HG03045 (cell line): ENCODE measurements around the gene MIAT.
"Not testable (repeated sequence)": the region's sequence is repeated elsewhere in the genome, so short reads cannot be mapped to it uniquely, and the experiment has no call there.

Experiments used
- ATAC-seq: cut with Tn5 transposase; IDR thresholded peaks from one replicate; pipeline ENCODE4 v1.9.1; 2021; ENCODE audit warnings: mild to moderate bottlenecking, moderate library complexity; ENCODE audit not compliant: unreplicated experiment

The MIAT gene

DNA sequence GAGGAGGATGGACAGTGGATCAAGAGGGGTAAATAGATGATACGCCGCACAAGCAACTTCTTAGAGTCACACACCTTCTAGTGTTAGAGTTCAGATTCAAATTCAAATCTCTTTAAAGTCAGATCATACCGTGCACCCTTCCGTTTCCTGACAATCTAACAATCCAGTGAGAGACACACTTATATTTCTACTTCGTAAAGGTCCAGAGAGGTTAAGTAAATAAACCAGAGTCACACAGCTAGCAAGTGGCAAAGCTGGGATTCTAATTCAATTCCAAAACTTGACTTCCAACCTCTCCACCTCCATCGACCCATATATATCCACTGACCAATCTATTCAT is 34.0 kb downstream of the MIAT start:
- ATAC-seq = no peak

- ATAC-seq = no peak
These were observed 34.8 kb downstream of the MIAT start for GRCh38 chr22:26692215-26692614.

DNA sequence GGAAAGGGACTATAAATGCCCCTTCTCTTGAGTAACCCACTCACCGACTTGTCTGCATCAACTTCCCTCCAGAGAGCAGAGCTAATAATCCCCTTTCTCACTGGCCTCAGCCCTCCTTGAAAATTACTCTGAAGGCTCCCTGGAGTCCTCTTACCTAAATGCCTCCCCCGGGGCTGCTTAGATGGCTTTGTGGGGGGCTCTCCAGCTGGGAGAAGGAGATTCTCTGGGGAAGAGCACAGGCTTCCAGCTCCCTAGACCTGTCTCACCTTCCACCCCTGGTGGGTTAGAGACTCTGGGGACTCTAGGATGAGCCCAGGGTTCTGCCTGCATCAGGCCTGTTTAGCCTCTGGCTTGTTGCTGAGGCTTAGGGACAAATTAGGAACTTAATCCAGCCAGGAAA is 39.8 kb downstream of the MIAT start:
- no peak for ATAC-seq

GRCh38 chr22:26700462-26700861 is 43.1 kb downstream of the MIAT start:
- ATAC-seq = no peak

DNA sequence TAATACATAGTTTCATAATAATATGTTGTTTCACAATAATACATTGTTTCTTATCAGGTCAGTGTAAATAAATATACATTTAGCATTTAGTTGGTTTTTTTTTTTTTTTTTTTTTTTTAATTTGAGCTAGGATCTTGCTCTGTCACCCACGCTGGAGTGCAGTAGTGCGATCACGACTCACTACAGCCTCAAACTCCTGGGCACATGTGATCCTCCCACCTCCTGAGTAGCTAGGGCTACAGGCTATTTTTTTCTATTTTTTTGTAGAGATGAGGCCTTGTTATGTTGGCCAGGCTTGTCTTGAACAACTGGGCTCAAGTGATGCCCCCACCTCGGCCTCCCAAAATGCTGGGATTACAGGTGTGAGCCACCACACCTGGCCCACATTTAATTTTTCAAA is 43.5 kb downstream of the MIAT start:
- no peak for ATAC-seq

DNA sequence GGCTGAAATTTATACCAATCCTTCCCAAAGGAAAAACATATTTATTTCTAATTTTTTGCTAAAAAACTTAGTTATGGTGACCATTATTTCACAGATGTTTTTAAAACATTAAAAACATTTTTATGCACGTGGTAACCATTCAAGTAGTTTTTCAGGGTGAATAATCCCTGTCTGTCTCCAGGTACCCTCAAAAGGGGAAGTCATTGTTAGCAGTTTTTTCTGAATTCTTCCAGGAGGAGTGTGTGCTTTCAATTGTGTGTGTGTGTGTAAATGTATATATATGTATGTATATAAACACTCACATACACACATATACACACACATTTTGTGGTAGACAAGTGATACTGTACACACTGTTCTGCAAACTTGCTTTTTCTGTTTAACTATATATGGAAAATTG is 43.9 kb downstream of the MIAT start:
- no peak for ATAC-seq

- ATAC-seq = no peak
These were observed 45.8 kb downstream of the MIAT start for GRCh38 chr22:26702906-26703830.

DNA sequence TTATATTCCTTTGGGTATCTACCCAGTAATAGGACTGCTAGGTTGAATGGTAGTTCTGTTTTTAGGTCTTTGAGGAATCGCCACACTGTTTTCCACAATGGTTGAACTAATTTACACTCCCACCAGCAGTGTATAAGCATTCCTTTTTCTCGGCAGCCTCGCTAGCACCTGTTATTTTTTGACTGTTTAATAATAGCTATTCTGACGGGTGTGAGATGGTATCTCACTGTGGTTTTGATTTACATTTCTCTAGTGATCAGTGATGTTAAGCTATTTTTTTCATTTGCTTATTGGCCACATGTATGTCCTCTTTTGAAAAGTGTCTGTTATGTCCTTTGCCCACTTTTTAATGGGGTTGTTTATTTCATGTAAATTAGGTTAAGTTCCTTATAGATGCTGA is 48.0 kb downstream of the MIAT start:
- ATAC-seq = not testable (repeated sequence)

DNA sequence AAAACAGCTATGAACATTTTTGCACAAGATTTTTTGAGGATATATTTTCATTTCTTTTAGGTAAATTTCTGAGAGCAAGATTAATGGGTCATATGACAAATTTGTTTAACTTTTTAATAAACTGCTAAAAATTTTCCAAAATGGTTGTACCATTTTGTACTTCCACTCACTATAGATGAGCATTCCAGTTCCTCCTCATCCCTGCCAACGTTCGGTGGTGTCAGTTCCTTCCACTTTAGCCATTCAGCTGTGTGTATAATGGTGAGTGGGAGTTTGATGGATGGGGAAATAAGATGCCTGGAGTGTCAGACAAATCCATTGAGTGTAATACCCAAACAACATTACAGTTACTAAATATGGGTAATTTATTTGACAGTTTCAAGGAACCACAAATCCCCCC is 49.7 kb downstream of the MIAT start:
- ATAC-seq = no peak

- no peak for ATAC-seq
These were observed 50.2 kb downstream of the MIAT start for GRCh38 chr22:26707581-26707980.

DNA sequence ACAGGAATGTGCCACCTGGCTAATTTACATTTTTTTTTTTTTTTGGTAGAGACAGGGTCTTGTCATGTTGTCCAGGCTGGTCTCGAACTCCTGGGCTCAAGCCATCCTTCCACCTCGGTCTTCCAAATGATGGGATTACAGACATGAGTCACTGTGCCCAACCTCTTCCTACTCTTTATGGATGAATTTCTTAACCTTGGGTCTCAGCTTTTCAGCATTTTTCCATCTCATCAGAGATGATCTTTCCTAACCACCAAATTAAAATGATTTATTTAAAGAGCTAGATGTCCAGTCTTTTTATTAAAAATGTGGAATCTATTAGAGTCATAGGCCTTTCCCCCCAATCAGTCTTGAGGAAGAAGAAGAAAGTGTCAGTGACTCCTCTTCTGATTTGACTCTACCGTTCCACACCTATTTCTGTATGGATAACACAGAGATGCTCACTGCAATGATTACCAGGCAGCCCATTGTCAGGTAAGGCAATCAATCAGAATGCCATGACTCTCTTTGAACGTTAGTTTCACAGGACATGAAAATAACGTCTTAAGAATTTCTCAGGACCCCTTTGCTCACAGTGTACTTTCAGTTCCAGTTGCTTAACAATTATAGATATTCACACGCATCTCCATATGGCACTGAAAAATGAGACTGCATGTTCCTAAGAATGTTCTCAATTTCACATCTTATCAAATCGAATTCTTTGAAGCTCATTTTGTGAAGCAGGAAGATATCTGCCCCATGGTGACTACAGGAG is 51.0 kb downstream of the MIAT start:
- no peak for ATAC-seq

- no peak for ATAC-seq
These were observed 52.4 kb downstream of the MIAT start for GRCh38 chr22:26709617-26710390.

DNA sequence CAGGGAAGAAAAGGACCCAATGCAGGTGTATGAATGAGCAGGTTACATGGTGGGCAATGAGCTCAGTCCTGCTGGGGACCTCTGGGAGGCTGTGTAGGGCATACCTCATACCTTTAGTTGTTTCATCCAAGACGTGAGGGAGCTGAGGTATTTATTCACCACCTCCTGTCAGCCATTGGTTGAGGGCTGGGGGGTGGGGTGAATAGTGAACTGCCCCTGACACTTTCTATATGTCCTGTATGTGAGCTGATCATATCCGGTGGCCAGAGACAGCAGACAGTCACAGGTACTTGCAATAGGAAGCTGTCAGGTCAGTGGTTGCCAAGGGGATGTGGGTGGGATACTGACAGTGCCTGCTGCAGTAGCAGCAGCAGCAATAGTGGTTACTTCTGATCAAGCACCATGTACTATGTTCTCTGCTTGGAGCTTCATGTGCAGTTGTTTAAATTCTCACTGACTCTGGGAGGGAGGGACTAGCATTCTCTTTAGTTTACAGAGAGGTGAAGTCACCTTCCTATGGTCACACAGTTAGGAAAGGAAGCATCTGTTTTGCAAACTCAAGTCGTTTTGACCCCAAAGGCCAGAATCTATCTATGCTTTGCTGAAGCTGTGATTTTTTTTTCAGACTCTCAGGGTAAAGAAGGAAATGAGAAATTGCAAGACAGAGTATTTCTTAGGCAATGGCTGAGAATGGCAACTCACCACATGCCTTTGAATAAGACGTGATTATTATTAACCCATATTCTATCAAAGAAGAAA is 54.0 kb downstream of the MIAT start:
- no peak for ATAC-seq

GRCh38 chr22:26712158-26712557 is 54.8 kb downstream of the MIAT start:
- no peak for ATAC-seq

GRCh38 chr22:26713823-26714449 is 56.5 kb downstream of the MIAT start:
- no peak for ATAC-seq

DNA sequence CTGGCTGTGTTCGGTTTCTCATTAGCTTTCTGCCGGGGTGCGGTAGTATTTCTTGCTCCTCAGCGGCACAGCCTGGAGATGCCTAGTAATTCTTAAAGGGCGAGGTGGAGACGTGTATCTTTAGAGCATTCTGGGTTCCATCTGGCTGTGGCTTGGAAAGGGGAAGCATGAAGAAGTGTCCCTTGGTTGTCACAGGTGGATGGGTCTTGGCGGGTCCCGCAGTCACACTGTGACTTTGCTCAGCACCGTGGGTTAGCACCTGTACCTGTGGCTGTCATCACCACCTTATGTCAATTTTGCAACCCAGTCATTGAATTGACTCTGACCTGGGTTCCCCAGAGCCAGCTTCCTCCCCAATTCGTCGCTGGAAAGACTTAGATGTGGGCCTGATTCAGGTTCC is 57.6 kb downstream of the MIAT start:
- no peak for ATAC-seq

- no peak for ATAC-seq
These were observed 58.1 kb downstream of the MIAT start for GRCh38 chr22:26715392-26715936.

- no peak for ATAC-seq
These were observed 61.1 kb downstream of the MIAT start for GRCh38 chr22:26718488-26718887.

DNA sequence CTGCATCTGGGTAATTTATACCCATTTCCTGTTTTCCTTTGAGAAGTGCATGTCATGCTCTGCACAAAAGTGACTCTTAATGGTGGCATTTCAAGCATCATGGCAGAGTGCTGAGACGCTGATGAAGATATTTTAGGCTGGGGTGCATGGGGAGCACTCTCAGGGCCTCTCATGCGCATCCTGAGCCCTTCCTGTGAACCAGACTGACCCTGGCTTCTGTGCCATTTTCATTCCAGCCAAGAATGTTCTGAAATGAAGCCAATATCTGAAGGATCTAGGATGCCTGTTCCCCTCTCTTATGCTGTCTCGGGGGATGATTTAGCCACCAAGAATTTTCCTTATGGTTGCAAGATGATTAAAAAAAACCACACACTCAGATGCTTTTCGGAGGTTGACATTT is 61.5 kb downstream of the MIAT start:
- ATAC-seq = no peak

GRCh38 chr22:26722159-26722558 is 64.8 kb downstream of the MIAT start:
- ATAC-seq = no peak
